SH-SY5Y (cell line): ENCODE measurements around the gene TMPRSS7.

Source experiments
- GATA2 ChIP-seq: IDR thresholded peaks from 2 replicates; pipeline ENCODE4 v1.6.1; 2011; ENCODE audit warnings: mild to moderate bottlenecking, low read depth, low read length
- GATA3 ChIP-seq: IDR thresholded peaks from 2 replicates; pipeline ENCODE4 v1.6.1; 2011; ENCODE audit warnings: low read depth, mild to moderate bottlenecking, low read length, moderate library complexity

GRCh38 chr3:111998636-111999483, 35.7 kb upstream of the TMPRSS7 start, which contains the start of gene TAGLN3:
- peak; percentile 30; the same call in 1 of the 2 replicates for TF ChIP-seq GATA2
- no peak for TF ChIP-seq GATA3
